AG04449 (cell line): Measurements from ENCODE around the gene PRCD.
"Not testable (repeated sequence)": the region's sequence is repeated elsewhere in the genome, so short reads cannot be mapped to it uniquely, and the experiment has no call there.

ENCODE experiments used
- CTCF ChIA-PET: fragments of 350-600 bp; formaldehyde crosslinking; extraction: SDS; loops from one replicate; lab custom pipeline; 2021; ENCODE audit warnings: antibody characterized with exemption; lab: Yijun Ruan, JAX
- POLR2A ChIA-PET: fragments of 400-600, 350-600 bp; formaldehyde crosslinking; extraction: SDS; loops from one replicate; lab custom pipeline; 2020; ENCODE audit warnings: antibody characterized with exemption, inconsistent platforms; lab: Yijun Ruan, JAX
- DNase-seq: peaks from one replicate; pipeline ENCODE4 v3.0.0-alpha.2; 2010; ENCODE audit warnings: low read depth, low spot score
- H3K4me3 ChIP-seq: 2 replicates; pipeline ENCODE4 v1.5.1; 2011; ENCODE audit warnings: low read depth, mild to moderate bottlenecking, control low read depth, low read length
- CTCF ChIP-seq: IDR thresholded peaks from one replicate; pipeline ENCODE4 v1.5.1; 2011; ENCODE audit warnings: mild to moderate bottlenecking, moderate library complexity, low read length, control low read depth, inconsistent platforms; ENCODE audit not compliant: insufficient read depth; ENCODE audit errors: missing control alignments

The PRCD gene

GRCh38 chr17:76519048-76519966 is 20.5 kb upstream of the PRCD start:
- no peak for DNase-seq
- POLR2A ChIA-PET = no interaction called here
- TF ChIP-seq CTCF = no peak
- CTCF ChIA-PET = interaction anchor here (1.1 to 8.2 kb wide), 5 partner anchors 10 to 104 kb away, joined by 4 to 180 read pairs (median 17); partner anchors contain the start of genes CYGB and PRCD
- H3K4me3 ChIP-seq = no peak overlapping the region

GRCh38 chr17:76521262-76521661 is 18.6 kb upstream of the PRCD start:
- no peak for TF ChIP-seq CTCF
- POLR2A ChIA-PET = no interaction called here
- CTCF ChIA-PET = interaction anchor here (0.8 to 8.2 kb wide), 12 partner anchors 8 to 545 kb away, joined by 3 to 180 read pairs (median 13); partner anchors contain the start of genes CYGB and PRCD

GRCh38 chr17:76521683-76522082 is 18.2 kb upstream of the PRCD start:
- H3K4me3 ChIP-seq, DNase-seq, POLR2A ChIA-PET: not testable (repeated sequence)
- CTCF ChIA-PET = interaction anchor here (0.8 to 8.2 kb wide), 15 partner anchors 7 to 545 kb away, joined by 3 to 180 read pairs (median 16); partner anchors contain the start of genes CYGB and PRCD

More at GRCh38 chr17:76521262-76521661, 18.6 kb upstream of the PRCD start:
- H3K4me3 ChIP-seq = no peak overlapping the region
- no peak for DNase-seq

GRCh38 chr17:76523084-76524037 is 16.5 kb upstream of the PRCD start:
- peak; percentile 99 for TF ChIP-seq CTCF
- DNase-seq = no peak
- peak overlapping the region; percentile 27; the same call in 1 of the 2 replicates for H3K4me3 ChIP-seq

GRCh38 chr17:76524598-76525512 is 15.0 kb upstream of the PRCD start:
- DNase-seq = no peak
- POLR2A ChIA-PET = no interaction called here
- TF ChIP-seq CTCF = no peak
- CTCF ChIA-PET = interaction anchor here (0.8 to 8.2 kb wide), 13 partner anchors 9 to 189 kb away, joined by 3 to 180 read pairs (median 16); partner anchors contain the start of genes AANAT, CYGB and PRCD
- no peak overlapping the region for H3K4me3 ChIP-seq

More at GRCh38 chr17:76523084-76524037, 16.5 kb upstream of the PRCD start:
- CTCF ChIA-PET = interaction anchor here (0.5 to 8.2 kb wide), 59 partner anchors 8 to 543 kb away, joined by 3 to 180 read pairs (median 6); partner anchors contain the start of genes AANAT, CYGB, PRCD and ST6GALNAC2
- POLR2A ChIA-PET = interaction anchor here (1.4 kb wide), 1 partner anchor 23 kb away, joined by 7 read pairs; no protein-coding TSS in a partner anchor

GRCh38 chr17:76525513-76525833 is 14.4 kb upstream of the PRCD start:
- CTCF ChIA-PET = interaction anchor here (1.2 to 8.2 kb wide), 4 partner anchors 17 to 189 kb away, joined by 3 to 180 read pairs (median 86); partner anchors contain the start of genes CYGB and PRCD
- DNase-seq, POLR2A ChIA-PET, H3K4me3 ChIP-seq: not testable (repeated sequence)

GRCh38 chr17:76527016-76527415 is 12.8 kb upstream of the PRCD start:
- CTCF ChIA-PET = interaction anchor here (1.5 to 4.7 kb wide), 8 partner anchors 9 to 187 kb away, joined by 3 to 46 read pairs (median 9); partner anchors contain the start of gene PRCD
- not testable (repeated sequence) for DNase-seq, H3K4me3 ChIP-seq
- POLR2A ChIA-PET = interaction anchor here (1.1 kb wide), 1 partner anchor 19 kb away, joined by 3 read pairs; no protein-coding TSS in a partner anchor
